GM10248 (cell line): ENCODE data around the gene ZNRF1.

Experiments
- CTCF ChIA-PET: fragments of 300-600 bp; sonication (Branson Sonifier 250); formaldehyde crosslinking; extraction: SDS; loops from one replicate; lab custom pipeline; 2021; ENCODE audit warnings: antibody characterized with exemption; lab: Yijun Ruan, JAX
- POLR2A ChIA-PET: fragments of 350-650 bp; sonication (Branson Sonifier 250); formaldehyde crosslinking; extraction: SDS; loops from one replicate; lab custom pipeline; 2020; ENCODE audit warnings: antibody characterized with exemption; lab: Yijun Ruan, JAX
- DNase-seq: peaks from one replicate; pipeline ENCODE4 v3.0.0; 2012; ENCODE audit errors: extremely low spot score
- TF ChIP-seq, protein P1 (sequence below): IDR thresholded peaks from 2 replicates; pipeline ENCODE4 v1.5.1; 2012; ENCODE audit warnings: mild to moderate bottlenecking, low read depth; ENCODE audit errors: extremely low read depth, missing control alignments, control extremely low read depth

Gene ZNRF1

GRCh38 chr16:75106351-75107274 is 107.8 kb downstream of the ZNRF1 start:
- POLR2A ChIA-PET = no interaction called here

DNA sequence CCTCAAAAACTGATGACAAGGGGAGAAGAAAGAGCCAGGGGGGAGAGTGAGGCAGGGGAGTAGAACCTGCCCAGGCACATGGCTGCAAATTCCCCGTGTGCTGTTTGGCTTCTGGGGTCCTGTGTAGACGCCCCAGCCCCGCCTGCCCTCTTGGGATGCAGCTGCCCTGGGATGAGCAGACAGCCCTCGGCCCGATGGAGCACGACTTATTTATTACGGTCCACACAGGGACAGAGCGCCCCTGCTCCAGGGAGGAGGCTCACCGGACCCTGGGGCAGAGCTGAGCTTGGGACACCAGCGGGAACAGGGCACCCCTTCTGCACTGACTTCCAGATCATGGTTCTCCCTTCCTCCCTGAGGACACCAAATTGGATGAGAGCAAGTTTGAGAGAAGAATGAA is 108.7 kb downstream of the ZNRF1 start:
- ChIA-PET POLR2A (no interaction called here), CTCF (interaction anchor here (1.2 to 7.0 kb wide), 3 partner anchors 9 to 110 kb away, joined by 3 to 108 read pairs (median 5); partner anchors contain the start of gene ZNRF1)
- peak; percentile 9 for DNase-seq
- TF ChIP-seq, protein P1, sequence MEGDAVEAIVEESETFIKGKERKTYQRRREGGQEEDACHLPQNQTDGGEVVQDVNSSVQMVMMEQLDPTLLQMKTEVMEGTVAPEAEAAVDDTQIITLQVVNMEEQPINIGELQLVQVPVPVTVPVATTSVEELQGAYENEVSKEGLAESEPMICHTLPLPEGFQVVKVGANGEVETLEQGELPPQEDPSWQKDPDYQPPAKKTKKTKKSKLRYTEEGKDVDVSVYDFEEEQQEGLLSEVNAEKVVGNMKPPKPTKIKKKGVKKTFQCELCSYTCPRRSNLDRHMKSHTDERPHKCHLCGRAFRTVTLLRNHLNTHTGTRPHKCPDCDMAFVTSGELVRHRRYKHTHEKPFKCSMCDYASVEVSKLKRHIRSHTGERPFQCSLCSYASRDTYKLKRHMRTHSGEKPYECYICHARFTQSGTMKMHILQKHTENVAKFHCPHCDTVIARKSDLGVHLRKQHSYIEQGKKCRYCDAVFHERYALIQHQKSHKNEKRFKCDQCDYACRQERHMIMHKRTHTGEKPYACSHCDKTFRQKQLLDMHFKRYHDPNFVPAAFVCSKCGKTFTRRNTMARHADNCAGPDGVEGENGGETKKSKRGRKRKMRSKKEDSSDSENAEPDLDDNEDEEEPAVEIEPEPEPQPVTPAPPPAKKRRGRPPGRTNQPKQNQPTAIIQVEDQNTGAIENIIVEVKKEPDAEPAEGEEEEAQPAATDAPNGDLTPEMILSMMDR = no peak

More at GRCh38 chr16:75106351-75107274, 107.8 kb downstream of the ZNRF1 start:
- peak; percentile 6 for DNase-seq
- TF ChIP-seq, protein P1 = no peak
- CTCF ChIA-PET = interaction anchor here (0.8 to 1.9 kb wide), 3 partner anchors 10 to 108 kb away, joined by 3 to 9 read pairs (median 5); partner anchors contain the start of gene ZNRF1

DNA sequence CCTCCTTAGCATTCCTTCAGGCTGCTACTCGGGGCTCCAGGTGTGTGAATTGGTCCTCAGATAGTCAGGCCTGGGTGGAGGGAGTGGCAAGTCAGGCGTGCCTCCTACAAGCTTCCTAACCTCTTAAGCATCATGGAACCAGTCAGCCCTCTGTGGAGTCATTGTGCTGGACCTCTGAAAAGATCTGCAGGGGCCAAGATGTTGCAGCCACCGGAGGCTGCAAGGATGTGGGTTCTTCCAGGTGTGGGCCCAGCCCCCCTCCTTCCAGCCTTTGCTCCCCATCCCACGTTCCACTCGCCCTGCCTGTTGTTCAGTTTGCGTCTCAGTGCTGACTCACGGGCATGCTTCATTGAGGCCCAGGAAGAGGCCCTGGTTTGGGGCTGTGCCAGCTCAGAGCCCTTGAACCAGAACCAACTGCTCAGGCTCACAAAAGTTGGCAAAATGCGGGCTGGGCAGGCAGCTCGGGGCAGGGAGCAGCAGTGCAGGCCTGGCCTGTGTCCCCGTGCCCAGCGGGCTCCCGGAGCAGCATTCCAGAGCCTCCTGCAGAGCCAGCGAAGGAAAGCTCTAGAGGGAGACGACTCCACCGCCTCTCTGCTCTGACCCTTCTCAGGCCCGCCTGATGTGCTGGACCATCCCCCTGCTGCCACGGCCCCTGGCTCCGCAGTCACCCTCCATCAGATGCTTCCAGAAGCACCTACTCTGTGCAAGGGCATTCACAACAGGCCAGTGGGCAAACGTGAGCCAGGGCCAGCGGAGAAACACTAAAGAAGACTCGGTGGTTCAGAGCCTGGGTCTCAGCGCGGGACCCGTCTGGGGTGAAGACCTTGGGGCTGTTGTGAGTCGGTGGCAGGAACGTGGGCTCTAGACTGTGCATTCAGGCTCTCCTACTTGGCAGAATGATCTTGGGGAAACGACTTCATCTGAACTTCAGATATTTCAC is 110.2 kb downstream of the ZNRF1 start:
- DNase-seq = peak; percentile 28
- POLR2A ChIA-PET = no interaction called here
- TF ChIP-seq, protein P1 = no peak
- CTCF ChIA-PET = interaction anchor here (0.8 to 7.0 kb wide), 13 partner anchors 8 to 247 kb away, joined by 3 to 108 read pairs (median 13); partner anchors contain the start of gene ZNRF1

DNA sequence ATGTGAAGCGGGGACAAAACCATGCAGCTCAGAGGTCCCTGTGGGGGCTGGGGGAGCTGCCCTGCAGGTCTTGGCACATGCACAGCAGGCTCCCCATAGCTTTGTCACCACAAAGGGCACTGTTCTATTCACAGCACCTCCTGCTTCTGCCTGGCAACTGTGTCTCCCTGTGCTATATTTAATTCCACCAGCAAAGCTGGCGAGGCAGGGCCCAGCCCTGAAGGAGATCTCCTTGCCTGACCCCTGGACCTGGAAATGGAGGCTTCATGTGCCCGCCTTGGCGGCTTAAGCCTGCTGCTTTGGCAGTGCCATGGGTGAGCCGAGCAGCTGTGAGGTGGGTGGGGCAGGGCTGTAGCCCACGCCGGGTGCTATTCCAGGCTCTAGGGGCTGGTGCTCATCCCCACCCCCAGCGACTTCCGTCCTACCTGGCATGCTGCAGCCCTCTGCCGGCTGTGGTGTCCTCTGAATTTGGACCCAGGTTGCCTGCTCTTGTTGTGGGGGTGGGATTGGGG is 111.0 kb downstream of the ZNRF1 start:
- CTCF ChIA-PET = interaction anchor here (0.8 to 7.0 kb wide), 13 partner anchors 9 to 291 kb away, joined by 3 to 108 read pairs (median 13); partner anchors contain the start of gene ZNRF1
- POLR2A ChIA-PET = no interaction called here
- DNase-seq = peak; percentile 23
- TF ChIP-seq, protein P1 = no peak

DNA sequence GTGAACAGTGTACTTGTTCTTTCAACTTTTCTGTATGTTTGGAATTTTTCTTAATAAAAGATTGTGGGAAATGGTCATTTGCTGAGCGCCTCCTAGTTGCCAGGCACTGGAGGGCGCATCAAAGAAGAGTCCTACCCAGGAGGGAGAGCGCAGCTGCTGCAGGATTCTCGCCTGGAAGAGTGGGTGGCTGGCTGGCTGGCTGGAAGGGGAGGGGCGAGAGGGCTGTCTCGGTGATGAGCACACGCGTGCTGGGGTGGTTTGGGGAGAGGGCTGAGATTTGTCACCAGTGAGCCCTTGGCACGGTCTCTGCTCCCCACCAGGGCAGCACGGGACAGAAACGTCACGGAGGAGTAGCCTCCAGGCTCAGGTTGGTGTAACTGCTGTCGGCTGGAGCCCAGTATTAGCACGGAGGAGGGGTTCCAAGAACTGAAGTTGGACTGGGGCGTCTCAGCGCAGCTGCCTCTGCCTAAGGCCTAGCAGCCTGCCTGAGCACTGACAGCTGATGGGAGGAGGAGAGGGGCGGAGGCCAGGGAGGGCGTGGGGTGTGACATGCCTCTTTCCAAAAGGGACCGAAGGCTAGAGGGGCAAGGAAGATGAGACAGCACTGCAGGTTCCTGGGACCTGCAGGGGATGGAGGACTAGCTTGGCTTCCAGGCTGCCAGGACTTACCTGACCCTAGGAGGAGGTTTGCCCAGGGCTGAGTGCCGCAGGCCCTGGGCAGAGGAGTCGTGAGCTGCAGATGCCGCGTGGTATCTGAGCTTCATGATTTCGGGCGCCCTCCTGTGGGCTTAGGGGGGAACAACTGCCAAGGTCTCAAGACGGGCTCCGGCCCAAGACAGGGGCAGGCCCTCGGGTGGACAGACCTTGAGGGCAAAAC is 112.1 kb downstream of the ZNRF1 start:
- peak; percentile 92 for DNase-seq
- TF ChIP-seq, protein P1 = peak; percentile 93
- ChIA-PET CTCF (interaction anchor here (0.7 to 7.0 kb wide), 65 partner anchors 9 to 599 kb away, joined by 3 to 108 read pairs (median 6); partner anchors contain the start of genes FA2H, WDR59, ZFP1 and ZNRF1), POLR2A (interaction anchor here (1.1 kb wide), 1 partner anchor 113 kb away, joined by 3 read pairs; no protein-coding TSS in a partner anchor)
